Dedifferentiated amniotic fluid mesenchymal stem cell (primary cell): ENCODE data around the gene BRPF1.

Experiments
- DNase-seq: peaks from one replicate; pipeline ENCODE4 v3.0.0-alpha.2; 2016; ENCODE audit errors: extremely low spot score

BRPF1 gene

DNA sequence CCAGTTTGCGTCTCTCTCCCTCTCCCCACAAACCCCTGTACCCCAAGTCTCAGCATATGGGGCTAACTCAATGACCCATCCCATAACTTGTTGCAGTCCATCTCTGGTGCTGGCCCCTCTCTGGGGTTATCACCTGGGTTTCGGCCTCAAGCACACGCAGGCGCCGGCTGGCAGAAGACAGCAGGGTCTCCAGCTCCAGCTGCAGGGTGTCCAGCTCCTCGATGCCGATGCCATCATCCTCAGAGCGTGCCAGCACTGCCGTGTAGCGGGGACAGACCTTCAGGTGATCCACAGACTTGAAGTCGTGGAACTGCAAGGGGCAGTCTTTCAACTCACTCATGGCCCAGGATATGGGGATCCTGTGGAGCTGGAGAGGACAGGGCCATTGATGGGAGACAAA, 59.6 kb downstream of the BRPF1 start:
- no peak for DNase-seq

DNA sequence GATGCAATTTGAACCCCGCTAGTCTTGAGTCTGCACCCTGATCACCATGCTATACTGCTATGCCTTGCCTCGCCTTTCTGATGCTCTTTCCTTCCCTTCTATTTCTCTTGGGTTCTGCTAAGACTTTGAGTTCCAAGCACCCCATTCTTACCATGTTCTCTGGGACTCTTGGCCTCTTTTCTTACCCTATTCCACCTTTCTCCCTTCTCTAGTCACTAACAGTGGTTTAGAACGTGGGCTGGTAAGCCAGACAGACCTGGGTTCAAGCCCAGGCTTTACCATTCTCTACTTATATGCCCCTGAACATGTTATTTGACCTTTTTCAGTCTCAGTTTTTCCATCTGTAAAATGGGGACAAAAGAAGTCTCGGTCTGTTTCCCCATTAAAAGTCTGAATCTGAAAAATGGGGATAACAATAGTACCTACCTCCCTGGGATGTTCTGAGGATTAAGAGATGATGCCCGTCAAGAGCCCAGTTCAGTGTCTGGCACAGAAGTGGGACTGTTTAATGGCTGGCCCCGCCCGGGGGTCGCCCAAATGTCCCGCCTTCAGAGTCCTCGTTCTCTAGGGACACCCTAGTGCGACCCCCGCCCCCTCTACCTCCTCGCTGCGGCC, 60.4 kb downstream of the BRPF1 start:
- DNase-seq = no peak

DNA sequence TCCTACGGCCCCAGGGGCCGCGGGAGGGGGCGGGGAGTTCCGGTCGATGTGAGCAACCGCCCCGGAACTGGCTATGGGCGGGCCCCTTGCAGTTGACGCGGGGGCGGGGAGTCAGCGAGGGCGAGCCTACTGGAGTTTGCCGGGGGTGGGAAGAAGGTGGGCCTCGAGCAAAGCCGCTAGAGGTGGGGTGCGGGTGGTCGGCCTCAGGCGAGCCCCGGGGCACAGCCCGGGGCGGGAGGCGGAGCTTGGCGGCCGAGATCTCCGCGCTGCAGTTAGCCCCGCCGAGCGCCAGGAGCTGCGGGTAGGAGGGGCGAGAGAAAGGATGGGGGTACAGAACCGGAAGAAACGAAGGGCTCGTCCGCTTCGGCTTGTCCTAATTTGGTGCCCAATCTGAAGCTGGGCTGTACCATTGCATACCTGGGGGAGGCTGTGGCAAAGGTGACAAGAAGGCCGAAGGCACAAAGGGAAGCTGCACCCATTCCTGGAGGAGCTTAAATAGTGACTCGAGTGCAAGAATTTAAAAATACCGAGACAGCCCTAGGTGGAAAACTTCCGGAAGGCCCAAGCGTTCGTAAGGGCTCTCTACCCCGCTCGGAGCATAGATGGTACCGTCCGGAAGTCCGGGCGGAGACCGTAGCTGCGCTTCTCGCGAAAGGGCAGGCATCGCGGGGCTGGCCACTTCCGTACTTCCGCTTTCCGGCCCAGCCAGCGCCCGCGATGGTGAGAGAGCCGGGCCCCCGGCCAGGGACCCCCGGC, 61.0 kb downstream of the BRPF1 start, which contains the start of the genes ARPC4 and TADA3:
TSS of gene ARPC4 (plus strand) at position 678 of the 756 bp plus-strand sequence. CDS start at position 718, 40 bp downstream.
TSS of gene TADA3 (minus strand) at position 69 of the 756 bp plus-strand sequence. CDS start 1,007 bp downstream, outside the sequence.
- DNase-seq = peak; percentile 95

GRCh38 chr3:9793161-9793781, 61.7 kb downstream of the BRPF1 start:
- peak; percentile 40 for DNase-seq

DNA sequence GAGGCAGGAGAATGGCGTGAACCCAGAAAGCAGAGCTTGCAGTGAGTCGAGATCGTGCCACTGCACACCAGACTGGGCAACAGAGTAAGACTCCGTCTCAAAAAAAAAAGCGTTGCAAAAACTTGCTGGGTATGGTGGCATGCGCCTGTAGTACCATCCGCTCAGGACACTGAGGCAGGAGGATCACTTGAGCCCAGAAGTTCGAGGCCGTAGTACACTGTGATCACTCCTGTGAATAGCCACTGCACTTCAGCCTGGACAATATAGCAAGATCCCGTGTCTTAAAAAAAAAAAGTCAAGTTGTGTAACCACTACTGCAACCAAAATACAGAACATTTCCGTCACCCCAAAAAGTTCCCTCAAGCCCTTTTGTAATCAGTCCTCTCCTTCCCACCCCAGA, 62.9 kb downstream of the BRPF1 start:
- DNase-seq = no peak

DNA sequence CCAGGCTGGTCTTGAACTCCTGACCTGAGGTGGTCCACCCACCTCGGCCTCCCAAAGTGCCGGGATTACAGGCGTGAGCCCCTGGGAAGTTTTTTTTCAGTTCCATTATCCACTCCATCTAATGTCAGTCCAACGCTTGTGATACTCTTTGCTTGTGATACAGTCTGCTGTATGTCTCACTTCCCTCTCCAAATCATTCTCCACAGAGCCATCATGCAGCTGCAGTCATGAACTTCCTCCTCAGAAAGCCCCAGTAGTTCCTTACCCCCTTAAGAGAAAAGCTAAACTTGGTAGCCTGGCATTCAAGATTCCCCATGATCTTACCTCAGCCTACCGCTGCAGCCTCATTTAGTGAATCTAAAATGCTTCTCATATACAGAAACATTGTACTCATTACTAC, 63.7 kb downstream of the BRPF1 start:
- DNase-seq = no peak

- no peak for DNase-seq
Measured at GRCh38 chr3:9797196-9797945, 65.8 kb downstream of the BRPF1 start.
